ENCODE data around the gene MEPCE. TPM values are rescaled to one million over a fixed set of nuclear protein-coding genes. Genes with fewer than 3 reads are reported as not detected.

Gene MEPCE
- total RNA-seq, 1 experiment from 2014 or later, result 70.3 TPM

DNA sequence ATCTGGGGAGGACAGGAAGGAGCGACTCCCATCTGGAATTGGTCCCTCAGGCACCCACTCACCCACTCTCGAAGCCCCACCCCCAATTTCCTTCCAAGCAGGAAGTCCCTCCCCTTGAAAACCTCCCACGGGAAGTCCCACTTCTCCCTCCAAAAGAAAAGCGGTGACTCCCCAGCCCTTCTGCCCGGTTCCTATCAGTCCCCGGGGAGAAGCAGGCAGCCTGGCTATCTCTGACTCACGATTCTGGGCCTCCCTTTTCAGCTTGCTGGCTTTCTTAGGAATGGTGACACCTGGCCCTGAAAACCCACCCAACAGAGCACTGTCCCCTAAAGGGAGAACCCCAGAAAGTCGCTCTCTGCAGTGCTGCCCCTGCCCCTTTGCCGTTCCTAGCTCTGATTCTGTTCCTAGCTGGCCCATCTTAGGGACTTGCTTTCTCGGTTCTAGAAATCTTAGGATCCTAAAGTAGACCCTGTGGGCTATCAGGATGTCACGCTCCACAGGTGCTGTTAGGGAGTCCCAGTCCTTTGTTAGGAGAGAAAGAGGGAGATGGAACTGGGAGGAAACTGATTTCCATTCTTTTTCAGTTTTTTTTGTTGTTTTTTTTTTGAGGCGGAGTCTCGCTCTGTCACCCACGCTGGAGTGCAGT, 43.3 kb downstream of the MEPCE start:
- H3K4me3 ChIP-seq, result no peak overlapping the region
- no peak overlapping the region for H3K27ac ChIP-seq
- H3K27me3 ChIP-seq (ENCODE audit: insufficient read depth, low read depth), result no peaks in the 10 kb centered on the region
- H3F3A ChIP-seq (ENCODE audit: insufficient read depth, low read depth), result peaks cover 14% of the 10 kb centered on the region; the same call in 1 of the 2 replicates
- peaks cover 8% of the 10 kb centered on the region for H3K4me1 ChIP-seq (replicated peaks; ENCODE audit: insufficient read depth)
- H4K20me1 ChIP-seq (ENCODE audit: insufficient read depth), result peaks cover 4% of the 10 kb centered on the region; the same call in 1 of the 2 replicates
- H2AFZ ChIP-seq, result no peak overlapping the region
- H3K9me2 ChIP-seq (ENCODE audit: insufficient read depth), result no peaks in the 10 kb centered on the region
- no peaks in the 10 kb centered on the region for H3K9me3 ChIP-seq (ENCODE audit: insufficient read depth, low read depth)
- ChIA-PET POLR2A (ENCODE audit: unreplicated experiment) (no interaction called here), CTCF (no interaction called here)
- TF ChIP-seq EZH2 (IDR thresholded peaks at IDR 0.05; ENCODE audit: low read depth), result no peak
- TF ChIP-seq, protein P1, sequence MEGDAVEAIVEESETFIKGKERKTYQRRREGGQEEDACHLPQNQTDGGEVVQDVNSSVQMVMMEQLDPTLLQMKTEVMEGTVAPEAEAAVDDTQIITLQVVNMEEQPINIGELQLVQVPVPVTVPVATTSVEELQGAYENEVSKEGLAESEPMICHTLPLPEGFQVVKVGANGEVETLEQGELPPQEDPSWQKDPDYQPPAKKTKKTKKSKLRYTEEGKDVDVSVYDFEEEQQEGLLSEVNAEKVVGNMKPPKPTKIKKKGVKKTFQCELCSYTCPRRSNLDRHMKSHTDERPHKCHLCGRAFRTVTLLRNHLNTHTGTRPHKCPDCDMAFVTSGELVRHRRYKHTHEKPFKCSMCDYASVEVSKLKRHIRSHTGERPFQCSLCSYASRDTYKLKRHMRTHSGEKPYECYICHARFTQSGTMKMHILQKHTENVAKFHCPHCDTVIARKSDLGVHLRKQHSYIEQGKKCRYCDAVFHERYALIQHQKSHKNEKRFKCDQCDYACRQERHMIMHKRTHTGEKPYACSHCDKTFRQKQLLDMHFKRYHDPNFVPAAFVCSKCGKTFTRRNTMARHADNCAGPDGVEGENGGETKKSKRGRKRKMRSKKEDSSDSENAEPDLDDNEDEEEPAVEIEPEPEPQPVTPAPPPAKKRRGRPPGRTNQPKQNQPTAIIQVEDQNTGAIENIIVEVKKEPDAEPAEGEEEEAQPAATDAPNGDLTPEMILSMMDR (conservative IDR thresholded peaks at IDR 0.05), result no peak
- no peak overlapping the region for H3K4me2 ChIP-seq
- H3K79me2 ChIP-seq (ENCODE audit: low read depth), result peaks cover 18% of the 10 kb centered on the region
- DNase-seq, result no peak
- intact Hi-C loops (cut with micrococcal nuclease; ENCODE audit: unreplicated experiment), result no loop called here
- no peaks in the 10 kb centered on the region for H3K36me3 ChIP-seq (ENCODE audit: low read depth)
- no TSS peak for BruUV-seq (replicated peaks)

DNA sequence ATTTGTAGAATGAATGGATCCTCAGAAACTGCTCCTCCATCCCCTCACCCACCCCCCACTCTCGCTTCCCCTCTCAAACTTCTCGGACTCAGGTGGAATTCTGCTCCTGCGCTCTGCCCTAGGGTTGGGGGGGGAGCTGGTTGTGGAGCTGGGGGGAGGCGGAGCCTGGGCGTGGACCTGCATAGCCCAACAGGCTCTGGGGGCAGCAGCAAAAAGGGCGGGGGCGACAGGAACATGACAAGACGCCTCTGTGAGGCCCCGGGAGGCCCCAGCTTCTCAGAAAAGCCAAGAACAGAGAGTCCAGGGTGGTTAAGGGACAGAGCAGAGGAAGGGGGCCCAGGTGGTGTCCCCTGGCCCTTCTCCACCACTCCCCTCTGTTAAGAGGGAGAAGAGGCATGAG, 45.9 kb downstream of the MEPCE start:
- H3K36me3 ChIP-seq (ENCODE audit: low read depth), result no peaks in the 10 kb centered on the region
- intact Hi-C loops (cut with micrococcal nuclease; ENCODE audit: unreplicated experiment), result no loop called here
- H3K4me1 ChIP-seq (replicated peaks; ENCODE audit: insufficient read depth), result peaks cover 12% of the 10 kb centered on the region
- H2AFZ ChIP-seq, result no peak overlapping the region
- H3K4me3 ChIP-seq, result no peak overlapping the region
- no peaks in the 10 kb centered on the region for H3K9me2 ChIP-seq (ENCODE audit: insufficient read depth)
- ChIA-PET POLR2A (ENCODE audit: unreplicated experiment) (no interaction called here), CTCF (interaction anchor here (0.6 kb wide), 1 partner anchor 44 kb away, joined by 9 read pairs; no protein-coding TSS in a partner anchor)
- no peak for DNase-seq
- H3K79me2 ChIP-seq (ENCODE audit: low read depth), result peaks cover 28% of the 10 kb centered on the region
- H4K20me1 ChIP-seq (ENCODE audit: insufficient read depth), result peaks cover 4% of the 10 kb centered on the region; the same call in 1 of the 2 replicates
- no peaks in the 10 kb centered on the region for H3K27me3 ChIP-seq (ENCODE audit: insufficient read depth, low read depth)
- H3K27ac ChIP-seq, result no peak overlapping the region
- H3K9me3 ChIP-seq (ENCODE audit: insufficient read depth, low read depth), result no peaks in the 10 kb centered on the region
- TF ChIP-seq, protein P1 (conservative IDR thresholded peaks at IDR 0.05), result no peak
- TF ChIP-seq EZH2 (IDR thresholded peaks at IDR 0.05; ENCODE audit: low read depth), result no peak
- no TSS peak for BruUV-seq (replicated peaks)
- H3F3A ChIP-seq (ENCODE audit: insufficient read depth, low read depth), result peaks cover 5% of the 10 kb centered on the region; the same call in 1 of the 2 replicates
- no peak overlapping the region for H3K4me2 ChIP-seq

DNA sequence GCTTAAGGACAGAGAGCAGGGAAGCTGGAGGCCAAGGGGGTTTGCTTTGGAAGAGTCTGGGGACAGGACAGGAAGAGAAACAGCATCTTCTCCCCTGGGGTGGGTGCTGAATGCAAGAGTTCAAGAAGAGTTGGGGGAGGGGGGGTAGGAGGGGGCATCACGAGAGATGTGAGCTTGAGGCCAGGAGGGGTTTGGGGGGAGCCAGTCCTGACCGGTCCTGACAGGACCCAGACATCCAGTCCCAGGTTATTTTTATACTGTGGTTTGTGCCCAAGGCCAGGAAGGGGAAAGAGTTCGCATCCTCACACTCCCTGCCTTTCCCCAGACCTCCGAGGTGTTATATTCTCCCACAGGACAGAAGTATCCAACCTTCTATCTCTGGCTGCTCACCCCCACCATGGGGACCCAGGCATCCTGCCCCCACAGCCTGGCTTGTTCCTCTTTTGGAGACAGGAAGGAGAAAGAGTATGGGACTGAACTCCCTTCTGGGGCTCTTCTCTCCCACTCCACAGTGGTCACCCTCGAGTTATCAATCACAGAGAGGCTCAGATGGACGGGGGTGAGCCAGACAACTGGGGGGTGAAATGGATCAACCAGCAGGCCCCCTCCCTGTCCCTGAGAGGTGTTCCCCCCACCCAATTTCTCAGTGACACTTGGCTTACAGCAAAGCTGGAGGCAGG, 46.6 kb downstream of the MEPCE start:
- Histone ChIP-seq H3K4me1 (replicated peaks; ENCODE audit: insufficient read depth) (peaks cover 12% of the 10 kb centered on the region), H3K9me2 (ENCODE audit: insufficient read depth) (no peaks in the 10 kb centered on the region), H2AFZ (no peak overlapping the region), H3F3A (ENCODE audit: insufficient read depth, low read depth) (peaks cover 5% of the 10 kb centered on the region; the same call in 1 of the 2 replicates), H3K36me3 (ENCODE audit: low read depth) (no peaks in the 10 kb centered on the region), H3K4me3 (no peak overlapping the region), H3K79me2 (ENCODE audit: low read depth) (peaks cover 28% of the 10 kb centered on the region), H3K4me2 (peak overlapping the region; percentile 61; the same call in 1 of the 2 replicates), H3K27ac (no peak overlapping the region), H4K20me1 (ENCODE audit: insufficient read depth) (peaks cover 4% of the 10 kb centered on the region; the same call in 1 of the 2 replicates), H3K27me3 (ENCODE audit: insufficient read depth, low read depth) (no peaks in the 10 kb centered on the region), H3K9me3 (ENCODE audit: insufficient read depth, low read depth) (no peaks in the 10 kb centered on the region)
- CTCF ChIA-PET, result interaction anchor here (0.6 kb wide), 2 partner anchors 44 to 84 kb away, joined by 3 to 9 read pairs; no protein-coding TSS in a partner anchor
- BruUV-seq (replicated peaks), result TSS peak; percentile 9
- POLR2A ChIA-PET (ENCODE audit: unreplicated experiment), result interaction anchor here (0.5 kb wide), 1 partner anchor 156 kb away, joined by 3 read pairs; no protein-coding TSS in a partner anchor
- DNase-seq, result no peak
- intact Hi-C loops (cut with micrococcal nuclease; ENCODE audit: unreplicated experiment), result no loop called here
- TF ChIP-seq, protein P1 (conservative IDR thresholded peaks at IDR 0.05), result no peak
- TF ChIP-seq EZH2 (IDR thresholded peaks at IDR 0.05; ENCODE audit: low read depth), result no peak
